LNCAP (cell line): ENCODE data around the gene DCK.

Source experiments
- CTCF ChIP-seq: fragments of 450-650 bp; IDR thresholded peaks from 2 replicates; pipeline ENCODE4 v1.5.1; 2017; ENCODE audit warnings: mild to moderate bottlenecking

The DCK gene

GRCh38 chr4:71062436-71062835, 69.0 kb downstream of the DCK start:
- TF ChIP-seq CTCF: no peak

GRCh38 chr4:71063711-71064110, 70.3 kb downstream of the DCK start:
- no peak for TF ChIP-seq CTCF

GRCh38 chr4:71064521-71064920, 71.1 kb downstream of the DCK start:
- no peak for TF ChIP-seq CTCF

GRCh38 chr4:71065991-71066510, 72.6 kb downstream of the DCK start:
- no peak for TF ChIP-seq CTCF

- TF ChIP-seq CTCF: no peak
Measured at GRCh38 chr4:71066737-71067716, 73.6 kb downstream of the DCK start.

- TF ChIP-seq CTCF: no peak
Measured at GRCh38 chr4:71069063-71069462, 75.6 kb downstream of the DCK start.

- TF ChIP-seq CTCF: no peak
Measured at GRCh38 chr4:71070015-71070414, 76.6 kb downstream of the DCK start.
